GM21723 (cell line): Measurements from ENCODE around the gene PACS1.

ENCODE experiments used
- ATAC-seq: cut with Tn5 transposase; IDR thresholded peaks from one replicate; pipeline ENCODE4 v1.9.1; 2021; ENCODE audit warnings: mild to moderate bottlenecking, moderate library complexity; ENCODE audit not compliant: unreplicated experiment

Gene PACS1

GRCh38 chr11:66131937-66132632 is 62.0 kb downstream of the PACS1 start:
- ATAC-seq = no peak

GRCh38 chr11:66133216-66133775 is 63.2 kb downstream of the PACS1 start:
- no peak for ATAC-seq

GRCh38 chr11:66136752-66137123 is 66.7 kb downstream of the PACS1 start:
- ATAC-seq = no peak

GRCh38 chr11:66139817-66140404 is 69.8 kb downstream of the PACS1 start:
- no peak for ATAC-seq

GRCh38 chr11:66142370-66143263 is 72.5 kb downstream of the PACS1 start:
- no peak for ATAC-seq

GRCh38 chr11:66143264-66143566 is 73.1 kb downstream of the PACS1 start:
- ATAC-seq = no peak

- no peak for ATAC-seq
These were observed 74.1 kb downstream of the PACS1 start for GRCh38 chr11:66143996-66144678.

GRCh38 chr11:66146074-66146473 is 76.0 kb downstream of the PACS1 start:
- no peak for ATAC-seq

GRCh38 chr11:66146940-66147339 is 76.9 kb downstream of the PACS1 start:
- ATAC-seq = no peak

GRCh38 chr11:66150140-66150539 is 80.1 kb downstream of the PACS1 start:
- ATAC-seq = no peak

- ATAC-seq = no peak
These were observed 80.7 kb downstream of the PACS1 start for GRCh38 chr11:66150725-66151124.

GRCh38 chr11:66151273-66151672 is 81.2 kb downstream of the PACS1 start:
- no peak for ATAC-seq

- ATAC-seq = no peak
These were observed 84.0 kb downstream of the PACS1 start for GRCh38 chr11:66154109-66154508.

GRCh38 chr11:66155387-66156073 is 85.5 kb downstream of the PACS1 start:
- no peak for ATAC-seq

GRCh38 chr11:66157182-66157864 is 87.3 kb downstream of the PACS1 start:
- ATAC-seq = no peak

GRCh38 chr11:66158156-66158555 is 88.1 kb downstream of the PACS1 start:
- ATAC-seq = no peak

GRCh38 chr11:66159324-66159984 is 89.4 kb downstream of the PACS1 start:
- ATAC-seq = no peak

GRCh38 chr11:66160709-66161108 is 90.6 kb downstream of the PACS1 start:
- no peak for ATAC-seq

- no peak for ATAC-seq
These were observed 98.2 kb downstream of the PACS1 start for GRCh38 chr11:66168289-66168688.
